ENCODE data around the gene ZPBP2.
A peak's percentile ranks its signal among the peaks of the same experiment; 100 is the strongest.

DNA sequence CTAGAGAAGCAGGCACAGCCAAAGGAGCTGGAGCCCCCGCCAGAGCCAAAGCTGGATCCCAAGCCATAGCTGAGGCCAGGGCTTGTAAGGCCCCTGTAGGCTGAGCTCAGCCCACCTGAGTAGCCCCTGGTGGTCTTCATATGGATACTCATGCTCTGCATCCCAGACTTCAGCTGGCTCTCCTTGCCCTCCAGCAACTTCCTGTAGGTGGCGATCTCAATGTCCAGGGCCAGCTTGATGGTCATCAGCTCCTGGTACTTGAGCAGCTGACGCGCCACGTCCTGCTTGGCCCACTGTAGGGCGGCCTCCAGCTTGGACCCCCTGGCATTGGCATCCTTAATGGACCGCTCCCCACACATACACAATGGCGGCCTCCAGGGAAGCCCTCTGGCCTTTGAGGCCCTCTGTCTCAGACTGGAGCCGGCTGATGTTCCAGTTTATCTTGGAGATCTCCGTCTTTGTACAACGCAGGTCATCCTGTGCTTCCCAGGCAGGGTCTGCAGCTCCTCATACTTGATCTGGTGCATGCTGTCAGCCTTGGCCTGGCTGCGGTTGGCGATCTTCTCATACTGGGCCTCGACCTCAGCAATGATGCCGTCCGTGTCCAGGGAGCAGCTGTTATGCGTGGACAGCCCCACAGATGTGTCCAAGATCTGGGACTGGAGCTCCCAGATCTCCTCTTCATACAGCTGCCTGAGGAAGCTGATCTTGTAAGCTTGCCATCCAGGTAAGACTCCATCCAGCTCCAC, 32.8 kb upstream of the ZPBP2 start:
- TF ChIP-seq, protein P1, sequence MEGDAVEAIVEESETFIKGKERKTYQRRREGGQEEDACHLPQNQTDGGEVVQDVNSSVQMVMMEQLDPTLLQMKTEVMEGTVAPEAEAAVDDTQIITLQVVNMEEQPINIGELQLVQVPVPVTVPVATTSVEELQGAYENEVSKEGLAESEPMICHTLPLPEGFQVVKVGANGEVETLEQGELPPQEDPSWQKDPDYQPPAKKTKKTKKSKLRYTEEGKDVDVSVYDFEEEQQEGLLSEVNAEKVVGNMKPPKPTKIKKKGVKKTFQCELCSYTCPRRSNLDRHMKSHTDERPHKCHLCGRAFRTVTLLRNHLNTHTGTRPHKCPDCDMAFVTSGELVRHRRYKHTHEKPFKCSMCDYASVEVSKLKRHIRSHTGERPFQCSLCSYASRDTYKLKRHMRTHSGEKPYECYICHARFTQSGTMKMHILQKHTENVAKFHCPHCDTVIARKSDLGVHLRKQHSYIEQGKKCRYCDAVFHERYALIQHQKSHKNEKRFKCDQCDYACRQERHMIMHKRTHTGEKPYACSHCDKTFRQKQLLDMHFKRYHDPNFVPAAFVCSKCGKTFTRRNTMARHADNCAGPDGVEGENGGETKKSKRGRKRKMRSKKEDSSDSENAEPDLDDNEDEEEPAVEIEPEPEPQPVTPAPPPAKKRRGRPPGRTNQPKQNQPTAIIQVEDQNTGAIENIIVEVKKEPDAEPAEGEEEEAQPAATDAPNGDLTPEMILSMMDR (IDR thresholded peaks at IDR 0.05 in 2 of 3, conservative IDR thresholded peaks at IDR 0.05 in 1 of 3; ENCODE audit: borderline replicate concordance in 1 of 3, insufficient read depth in 1 of 3, low read depth in 2 of 3, low read length in 2 of 3) = peak in 2 of 3 experiments; percentile 31 to 44; a peak in 3 of 6 replicates
- no peak for TF ChIP-seq ELF1 (IDR thresholded peaks at IDR 0.05; ENCODE audit: borderline replicate concordance, low read depth)
- no peak for TF ChIP-seq POLR2AphosphoS5 (IDR thresholded peaks at IDR 0.05; ENCODE audit: low read depth, low read length)
- TF ChIP-seq, protein P2, sequence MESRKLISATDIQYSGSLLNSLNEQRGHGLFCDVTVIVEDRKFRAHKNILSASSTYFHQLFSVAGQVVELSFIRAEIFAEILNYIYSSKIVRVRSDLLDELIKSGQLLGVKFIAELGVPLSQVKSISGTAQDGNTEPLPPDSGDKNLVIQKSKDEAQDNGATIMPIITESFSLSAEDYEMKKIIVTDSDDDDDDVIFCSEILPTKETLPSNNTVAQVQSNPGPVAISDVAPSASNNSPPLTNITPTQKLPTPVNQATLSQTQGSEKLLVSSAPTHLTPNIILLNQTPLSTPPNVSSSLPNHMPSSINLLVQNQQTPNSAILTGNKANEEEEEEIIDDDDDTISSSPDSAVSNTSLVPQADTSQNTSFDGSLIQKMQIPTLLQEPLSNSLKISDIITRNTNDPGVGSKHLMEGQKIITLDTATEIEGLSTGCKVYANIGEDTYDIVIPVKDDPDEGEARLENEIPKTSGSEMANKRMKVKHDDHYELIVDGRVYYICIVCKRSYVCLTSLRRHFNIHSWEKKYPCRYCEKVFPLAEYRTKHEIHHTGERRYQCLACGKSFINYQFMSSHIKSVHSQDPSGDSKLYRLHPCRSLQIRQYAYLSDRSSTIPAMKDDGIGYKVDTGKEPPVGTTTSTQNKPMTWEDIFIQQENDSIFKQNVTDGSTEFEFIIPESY (IDR thresholded peaks at IDR 0.05; ENCODE audit: extremely low read depth, insufficient replicate concordance, low read length) = no peak
- TF ChIP-seq POLR2A (IDR thresholded peaks at IDR 0.05; ENCODE audit: borderline replicate concordance, extremely low read depth, insufficient read depth, insufficient read length) = no peak
- TF ChIP-seq, protein P3, sequence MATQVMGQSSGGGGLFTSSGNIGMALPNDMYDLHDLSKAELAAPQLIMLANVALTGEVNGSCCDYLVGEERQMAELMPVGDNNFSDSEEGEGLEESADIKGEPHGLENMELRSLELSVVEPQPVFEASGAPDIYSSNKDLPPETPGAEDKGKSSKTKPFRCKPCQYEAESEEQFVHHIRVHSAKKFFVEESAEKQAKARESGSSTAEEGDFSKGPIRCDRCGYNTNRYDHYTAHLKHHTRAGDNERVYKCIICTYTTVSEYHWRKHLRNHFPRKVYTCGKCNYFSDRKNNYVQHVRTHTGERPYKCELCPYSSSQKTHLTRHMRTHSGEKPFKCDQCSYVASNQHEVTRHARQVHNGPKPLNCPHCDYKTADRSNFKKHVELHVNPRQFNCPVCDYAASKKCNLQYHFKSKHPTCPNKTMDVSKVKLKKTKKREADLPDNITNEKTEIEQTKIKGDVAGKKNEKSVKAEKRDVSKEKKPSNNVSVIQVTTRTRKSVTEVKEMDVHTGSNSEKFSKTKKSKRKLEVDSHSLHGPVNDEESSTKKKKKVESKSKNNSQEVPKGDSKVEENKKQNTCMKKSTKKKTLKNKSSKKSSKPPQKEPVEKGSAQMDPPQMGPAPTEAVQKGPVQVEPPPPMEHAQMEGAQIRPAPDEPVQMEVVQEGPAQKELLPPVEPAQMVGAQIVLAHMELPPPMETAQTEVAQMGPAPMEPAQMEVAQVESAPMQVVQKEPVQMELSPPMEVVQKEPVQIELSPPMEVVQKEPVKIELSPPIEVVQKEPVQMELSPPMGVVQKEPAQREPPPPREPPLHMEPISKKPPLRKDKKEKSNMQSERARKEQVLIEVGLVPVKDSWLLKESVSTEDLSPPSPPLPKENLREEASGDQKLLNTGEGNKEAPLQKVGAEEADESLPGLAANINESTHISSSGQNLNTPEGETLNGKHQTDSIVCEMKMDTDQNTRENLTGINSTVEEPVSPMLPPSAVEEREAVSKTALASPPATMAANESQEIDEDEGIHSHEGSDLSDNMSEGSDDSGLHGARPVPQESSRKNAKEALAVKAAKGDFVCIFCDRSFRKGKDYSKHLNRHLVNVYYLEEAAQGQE (IDR thresholded peaks at IDR 0.05; ENCODE audit: low read depth) = no peak
- no peak for TF ChIP-seq EZH2 (IDR thresholded peaks at IDR 0.05)
- TF ChIP-seq RAD21 (IDR thresholded peaks at IDR 0.05; ENCODE audit: low read depth) = no peak
- TF ChIP-seq JUND (IDR thresholded peaks at IDR 0.05) = no peak
- TF ChIP-seq, protein P4, sequence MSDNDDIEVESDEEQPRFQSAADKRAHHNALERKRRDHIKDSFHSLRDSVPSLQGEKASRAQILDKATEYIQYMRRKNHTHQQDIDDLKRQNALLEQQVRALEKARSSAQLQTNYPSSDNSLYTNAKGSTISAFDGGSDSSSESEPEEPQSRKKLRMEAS (IDR thresholded peaks at IDR 0.05) = no peak
- no peak for TF ChIP-seq SP1 (IDR thresholded peaks at IDR 0.05; ENCODE audit: low read depth)
- TF ChIP-seq ZNF274 (IDR thresholded peaks at IDR 0.05; ENCODE audit: low read depth, low read length) = no peak
- no peak for TF ChIP-seq SRF (IDR thresholded peaks at IDR 0.05; ENCODE audit: low read depth)
- TF ChIP-seq SIN3A (IDR thresholded peaks at IDR 0.05; ENCODE audit: low read depth) = no peak

Measured in HCT116 (cell line).